ENCODE results near the gene DAGLA.

DAGLA gene

GRCh38 chr11:61730240-61730994 is 50.2 kb downstream of the DAGLA start:
- no peak for DNase-seq (ENCODE audit: low spot score)

GRCh38 chr11:61731211-61731951 is 51.2 kb downstream of the DAGLA start:
- no peak for DNase-seq (ENCODE audit: low spot score)

- DNase-seq (ENCODE audit: low spot score), result no peak
These were observed 51.9 kb downstream of the DAGLA start for GRCh38 chr11:61731952-61732675.

GRCh38 chr11:61732705-61733104 is 52.5 kb downstream of the DAGLA start:
- no peak for DNase-seq (ENCODE audit: low spot score)

- peak; percentile 75 for DNase-seq (ENCODE audit: low spot score)
These were observed 53.2 kb downstream of the DAGLA start for GRCh38 chr11:61733120-61733978.

- DNase-seq (ENCODE audit: low spot score), result no peak
These were observed 54.6 kb downstream of the DAGLA start for GRCh38 chr11:61734767-61735166.

GRCh38 chr11:61735391-61735790 is 55.2 kb downstream of the DAGLA start:
- DNase-seq (ENCODE audit: low spot score), result no peak

- no peak for DNase-seq (ENCODE audit: low spot score)
These were observed 56.1 kb downstream of the DAGLA start for GRCh38 chr11:61736310-61736709.

- DNase-seq (ENCODE audit: low spot score), result no peak
These were observed 56.9 kb downstream of the DAGLA start for GRCh38 chr11:61737131-61737530.

- DNase-seq (ENCODE audit: low spot score), result no peak
These were observed 57.6 kb downstream of the DAGLA start for GRCh38 chr11:61737636-61738386.

- no peak for DNase-seq (ENCODE audit: low spot score)
These were observed 58.6 kb downstream of the DAGLA start for GRCh38 chr11:61738776-61739175.

GRCh38 chr11:61739413-61739812 is 59.2 kb downstream of the DAGLA start:
- no peak for DNase-seq (ENCODE audit: low spot score)

- no peak for DNase-seq (ENCODE audit: low spot score)
These were observed 59.8 kb downstream of the DAGLA start for GRCh38 chr11:61739966-61740365.

GRCh38 chr11:61742391-61742790 is 62.2 kb downstream of the DAGLA start:
- peak; percentile 50 for DNase-seq (ENCODE audit: low spot score)

GRCh38 chr11:61743486-61744095 is 63.4 kb downstream of the DAGLA start:
- no peak for DNase-seq (ENCODE audit: low spot score)

GRCh38 chr11:61744181-61744580 is 64.0 kb downstream of the DAGLA start:
- DNase-seq (ENCODE audit: low spot score), result no peak

- no peak for DNase-seq (ENCODE audit: low spot score)
These were observed 64.5 kb downstream of the DAGLA start for GRCh38 chr11:61744609-61745156.

- no peak for DNase-seq (ENCODE audit: low spot score)
These were observed 65.7 kb downstream of the DAGLA start for GRCh38 chr11:61745781-61746441.

GRCh38 chr11:61746442-61747191 is 66.4 kb downstream of the DAGLA start:
- DNase-seq (ENCODE audit: low spot score), result no peak
